ENCODE results near the gene JAG2.
A peak's percentile ranks its signal among the peaks of the same experiment; 100 is the strongest.

DNA sequence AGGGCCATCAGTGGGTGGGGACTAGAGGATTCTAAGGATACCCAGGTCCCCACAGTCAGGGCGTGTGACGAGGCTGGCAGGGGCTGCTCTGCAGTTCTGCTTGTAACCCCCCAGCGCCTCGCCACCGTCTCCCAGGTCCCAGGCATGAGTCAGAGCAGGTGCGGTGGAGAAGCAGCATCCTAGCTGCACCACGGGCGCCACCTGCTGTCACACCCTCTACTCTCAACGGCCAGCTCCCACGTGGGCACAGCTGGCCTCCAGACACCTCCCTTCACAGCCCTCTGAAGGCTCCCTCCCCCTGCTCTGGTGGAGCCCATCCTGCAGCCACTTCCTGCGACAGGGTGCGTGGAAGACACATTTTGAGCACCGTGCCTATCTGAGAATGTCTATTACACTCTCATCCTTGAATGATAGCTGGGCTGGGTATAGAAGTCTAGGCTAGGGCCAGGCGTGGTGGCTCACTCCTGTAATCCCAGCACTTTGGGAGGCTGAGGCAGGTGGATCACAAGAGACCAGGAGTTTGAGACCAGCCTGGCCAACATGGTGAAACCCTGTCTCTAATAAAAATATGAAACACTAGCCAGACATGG is 19.5 kb upstream of the JAG2 start:
- TF ChIP-seq, protein P1, sequence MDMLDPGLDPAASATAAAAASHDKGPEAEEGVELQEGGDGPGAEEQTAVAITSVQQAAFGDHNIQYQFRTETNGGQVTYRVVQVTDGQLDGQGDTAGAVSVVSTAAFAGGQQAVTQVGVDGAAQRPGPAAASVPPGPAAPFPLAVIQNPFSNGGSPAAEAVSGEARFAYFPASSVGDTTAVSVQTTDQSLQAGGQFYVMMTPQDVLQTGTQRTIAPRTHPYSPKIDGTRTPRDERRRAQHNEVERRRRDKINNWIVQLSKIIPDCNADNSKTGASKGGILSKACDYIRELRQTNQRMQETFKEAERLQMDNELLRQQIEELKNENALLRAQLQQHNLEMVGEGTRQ (CRISPR knock-in tag; IDR thresholded peaks at IDR 0.05): peak; percentile 27; the same call in 1 of the 2 replicates
- TF ChIP-seq RELA (CRISPR knock-in tag; IDR thresholded peaks at IDR 0.05; ENCODE audit: borderline replicate concordance) (no peak), FOXJ3 (CRISPR knock-in tag; IDR thresholded peaks at IDR 0.05; ENCODE audit: borderline replicate concordance) (no peak), AFF4 (CRISPR knock-in tag; IDR thresholded peaks at IDR 0.05; ENCODE audit: borderline replicate concordance) (no peak), ELF4 (CRISPR knock-in tag; IDR thresholded peaks at IDR 0.05; ENCODE audit: low read depth) (no peak), IRF2 (CRISPR knock-in tag; IDR thresholded peaks at IDR 0.05; ENCODE audit: borderline replicate concordance, low read depth) (no peak), ZSCAN18 (CRISPR knock-in tag; IDR thresholded peaks at IDR 0.05) (no peak), ZMAT4 (CRISPR knock-in tag; IDR thresholded peaks at IDR 0.05) (no peak)
- TF ChIP-seq, protein P2, sequence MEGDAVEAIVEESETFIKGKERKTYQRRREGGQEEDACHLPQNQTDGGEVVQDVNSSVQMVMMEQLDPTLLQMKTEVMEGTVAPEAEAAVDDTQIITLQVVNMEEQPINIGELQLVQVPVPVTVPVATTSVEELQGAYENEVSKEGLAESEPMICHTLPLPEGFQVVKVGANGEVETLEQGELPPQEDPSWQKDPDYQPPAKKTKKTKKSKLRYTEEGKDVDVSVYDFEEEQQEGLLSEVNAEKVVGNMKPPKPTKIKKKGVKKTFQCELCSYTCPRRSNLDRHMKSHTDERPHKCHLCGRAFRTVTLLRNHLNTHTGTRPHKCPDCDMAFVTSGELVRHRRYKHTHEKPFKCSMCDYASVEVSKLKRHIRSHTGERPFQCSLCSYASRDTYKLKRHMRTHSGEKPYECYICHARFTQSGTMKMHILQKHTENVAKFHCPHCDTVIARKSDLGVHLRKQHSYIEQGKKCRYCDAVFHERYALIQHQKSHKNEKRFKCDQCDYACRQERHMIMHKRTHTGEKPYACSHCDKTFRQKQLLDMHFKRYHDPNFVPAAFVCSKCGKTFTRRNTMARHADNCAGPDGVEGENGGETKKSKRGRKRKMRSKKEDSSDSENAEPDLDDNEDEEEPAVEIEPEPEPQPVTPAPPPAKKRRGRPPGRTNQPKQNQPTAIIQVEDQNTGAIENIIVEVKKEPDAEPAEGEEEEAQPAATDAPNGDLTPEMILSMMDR (IDR thresholded peaks at IDR 0.05): no peak

All from WTC11 (cell line).